Measurements from ENCODE around the gene ANKRD6.

- TF ChIP-seq CTCF (IDR thresholded peaks at IDR 0.05; ENCODE audit: insufficient read depth, low read length, poor library complexity, severe bottlenecking) (no peak), EZH2phosphoT487 (conservative IDR thresholded peaks at IDR 0.05; ENCODE audit: low read length) (no peak)
These were observed 249.1 kb downstream of the ANKRD6 start for GRCh38 chr6:89681983-89682564.
